MM.1S (cell line): ENCODE data around the gene WFIKKN2.

Experiments
- CTCF ChIP-seq: fragments of 300-600 bp; sonication (generic); IDR thresholded peaks from 2 replicates; pipeline ENCODE4 v1.5.1; 2016; ENCODE audit warnings: antibody characterized with exemption, low read length, mixed read lengths
- EZH2 ChIP-seq: fragments of 300-600 bp; sonication (generic); optimal IDR thresholded peaks from 2 replicates; pipeline ENCODE3; 2017; ENCODE audit warnings: low read depth, mild to moderate bottlenecking, antibody characterized with exemption, low read length, mixed read lengths
- EZH2phosphoT487 ChIP-seq: fragments of 300-600 bp; sonication (generic); IDR thresholded peaks from 2 replicates; pipeline ENCODE4 v1.6.1; 2018; ENCODE audit warnings: antibody characterized with exemption, low read length

- TF ChIP-seq CTCF (no peak), EZH2 (no peak), EZH2phosphoT487 (no peak)
Observed at GRCh38 chr17:50866950-50867362, 31.6 kb downstream of the WFIKKN2 start.
